ENCODE data around the gene TRAF3IP1.
"Not testable (repeated sequence)": the region's sequence is repeated elsewhere in the genome, so short reads cannot be mapped to it uniquely, and the experiment has no call there.

TRAF3IP1 gene

GRCh38 chr2:238431456-238431855 is 111.1 kb downstream of the TRAF3IP1 start:
- no peak for DNase-seq

GRCh38 chr2:238433300-238433915 is 113.1 kb downstream of the TRAF3IP1 start:
- DNase-seq = no peak

- DNase-seq = no peak
Observed at GRCh38 chr2:238433941-238434845, 113.9 kb downstream of the TRAF3IP1 start.

- DNase-seq = no peak
Observed at GRCh38 chr2:238434846-238435751, 114.8 kb downstream of the TRAF3IP1 start.

GRCh38 chr2:238435752-238436096 is 115.4 kb downstream of the TRAF3IP1 start:
- no peak for DNase-seq

- no peak for DNase-seq
Observed at GRCh38 chr2:238438856-238439849, 118.8 kb downstream of the TRAF3IP1 start.

- no peak for DNase-seq
Observed at GRCh38 chr2:238439917-238440316, 119.6 kb downstream of the TRAF3IP1 start.

GRCh38 chr2:238440331-238440730 is 120.0 kb downstream of the TRAF3IP1 start:
- DNase-seq = no peak

- DNase-seq = no peak
Observed at GRCh38 chr2:238440767-238441166, 120.4 kb downstream of the TRAF3IP1 start.

GRCh38 chr2:238441262-238442114 is 121.2 kb downstream of the TRAF3IP1 start:
- no peak for DNase-seq

GRCh38 chr2:238442257-238442656 is 121.9 kb downstream of the TRAF3IP1 start:
- not testable (repeated sequence) for DNase-seq

- no peak for DNase-seq
Observed at GRCh38 chr2:238444242-238444641, 123.9 kb downstream of the TRAF3IP1 start.

- DNase-seq = no peak
Observed at GRCh38 chr2:238445409-238446190, 125.3 kb downstream of the TRAF3IP1 start.

GRCh38 chr2:238446371-238446770 is 126.1 kb downstream of the TRAF3IP1 start:
- DNase-seq = no peak

- DNase-seq = no peak
Observed at GRCh38 chr2:238448031-238448955, 128.0 kb downstream of the TRAF3IP1 start.

GRCh38 chr2:238449241-238449640 is 128.9 kb downstream of the TRAF3IP1 start:
- no peak for DNase-seq

GRCh38 chr2:238449909-238450417 is 129.6 kb downstream of the TRAF3IP1 start:
- no peak for DNase-seq

- DNase-seq = no peak
Observed at GRCh38 chr2:238450440-238450861, 130.1 kb downstream of the TRAF3IP1 start.
